H9 (cell line): ENCODE measurements around the gene DND1. TPM values are rescaled to one million over a fixed set of nuclear protein-coding genes. Genes with fewer than 3 reads are reported as not detected.

Source experiments
- DNase-seq: peaks from one replicate; pipeline ENCODE4 v3.0.0-alpha.2; 2017
- H2AFZ ChIP-seq: one replicate; pipeline ENCODE4 v1.6.1; 2013; ENCODE audit warnings: mild to moderate bottlenecking, low read length, control low read depth, moderate library complexity
- H2AK5ac ChIP-seq: 2 replicates; pipeline ENCODE4 v1.6.1; 2013; ENCODE audit warnings: low read length, control low read depth, mixed read lengths; ENCODE audit not compliant: insufficient read length
- H2BK120ac ChIP-seq: one replicate; pipeline ENCODE4 v1.6.1; 2013; ENCODE audit warnings: low read depth, mild to moderate bottlenecking, low read length, control low read depth, inconsistent platforms; ENCODE audit not compliant: poor library complexity, severe bottlenecking
- H2BK12ac ChIP-seq: 2 replicates; pipeline ENCODE4 v1.6.1; 2013; ENCODE audit warnings: low read length, control low read depth, mixed read lengths, low read depth; ENCODE audit not compliant: insufficient read length
- H2BK15ac ChIP-seq: 2 replicates; pipeline ENCODE4 v1.6.1; 2013; ENCODE audit warnings: low read depth, low read length, control low read depth
- H2BK20ac ChIP-seq: one replicate; pipeline ENCODE4 v1.6.1; 2013; ENCODE audit warnings: low read depth, mild to moderate bottlenecking, low read length, control low read depth, inconsistent platforms; ENCODE audit not compliant: poor library complexity, severe bottlenecking
- H2BK5ac ChIP-seq: 2 replicates; pipeline ENCODE4 v1.6.1; 2013; ENCODE audit warnings: low read length, control low read depth, mixed read lengths; ENCODE audit not compliant: insufficient read length
- H3K14ac ChIP-seq: 2 replicates; pipeline ENCODE4 v1.6.1; 2013; ENCODE audit warnings: low read length, control low read depth; ENCODE audit not compliant: insufficient read depth
- H3K18ac ChIP-seq: 2 replicates; pipeline ENCODE4 v1.6.1; 2013; ENCODE audit warnings: low read depth, mild to moderate bottlenecking, mixed read lengths, low read length, control low read depth; ENCODE audit not compliant: insufficient read length
- H3K23ac ChIP-seq: 2 replicates; pipeline ENCODE4 v1.6.1; 2013; ENCODE audit warnings: low read length, control low read depth, mixed read lengths, low read depth; ENCODE audit not compliant: insufficient read length
- H3K23me2 ChIP-seq: 2 replicates; pipeline ENCODE4 v1.6.1; 2013; ENCODE audit warnings: low read depth, mild to moderate bottlenecking, mixed read lengths, low read length, control low read depth; ENCODE audit not compliant: insufficient read length, poor library complexity, severe bottlenecking
- H3K27ac ChIP-seq: 2 replicates; pipeline ENCODE4 v1.5.1; 2013; ENCODE audit warnings: low read length, control low read depth, mixed read lengths, low read depth; ENCODE audit not compliant: insufficient read length
- H3K27me3 ChIP-seq: 2 replicates; pipeline ENCODE4 v1.6.1; 2013; ENCODE audit warnings: low read length, control low read depth, inconsistent platforms; ENCODE audit not compliant: insufficient read depth
- H3K4ac ChIP-seq: 2 replicates; pipeline ENCODE4 v1.6.1; 2013; ENCODE audit warnings: low read depth, mild to moderate bottlenecking, control low read depth, inconsistent platforms, low read length, moderate library complexity
- H3K4me1 ChIP-seq: 2 replicates; pipeline ENCODE4 v1.6.1; 2013; ENCODE audit warnings: low read length, control low read depth, inconsistent platforms; ENCODE audit not compliant: insufficient read depth
- H3K4me2 ChIP-seq: 2 replicates; pipeline ENCODE4 v1.6.1; 2013; ENCODE audit warnings: low read length, control low read depth, mixed read lengths; ENCODE audit not compliant: insufficient read length, insufficient read depth
- H3K56ac ChIP-seq: 2 replicates; pipeline ENCODE4 v1.6.1; 2013; ENCODE audit warnings: low read depth, mild to moderate bottlenecking, mixed read lengths, low read length, control low read depth; ENCODE audit not compliant: insufficient read length
- H3K79me1 ChIP-seq: 2 replicates; pipeline ENCODE4 v1.6.1; 2013; ENCODE audit warnings: low read depth, mild to moderate bottlenecking, moderate library complexity, low read length, control low read depth, inconsistent platforms; ENCODE audit not compliant: insufficient read depth, poor library complexity, severe bottlenecking
- H3K79me2 ChIP-seq: 2 replicates; pipeline ENCODE4 v1.6.1; 2013; ENCODE audit warnings: low read length, control low read depth, inconsistent platforms; ENCODE audit not compliant: insufficient read depth
- H3K9ac ChIP-seq: 2 replicates; pipeline ENCODE4 v1.6.1; 2013; ENCODE audit warnings: low read length, control low read depth, mixed read lengths; ENCODE audit not compliant: insufficient read length; ENCODE audit errors: extremely low read depth
- H3K9me3 ChIP-seq: one replicate; pipeline ENCODE4 v1.6.1; 2013; ENCODE audit warnings: low read depth, low read length, inconsistent platforms; ENCODE audit not compliant: control insufficient read depth
- H3T11ph ChIP-seq: one replicate; pipeline ENCODE4 v1.6.1; 2013; ENCODE audit warnings: mild to moderate bottlenecking, low read length, control low read depth, inconsistent platforms
- H4K20me1 ChIP-seq: one replicate; pipeline ENCODE4 v1.6.1; 2013; ENCODE audit not compliant: control insufficient read depth, insufficient read length, insufficient read depth
- H4K5ac ChIP-seq: 2 replicates; pipeline ENCODE4 v1.6.1; 2013; ENCODE audit warnings: low read depth, mild to moderate bottlenecking, mixed read lengths, low read length, control low read depth; ENCODE audit not compliant: insufficient read length
- H4K8ac ChIP-seq: replicated peaks from 2 replicates; pipeline ENCODE4 v1.6.1; 2013; ENCODE audit warnings: low read length, control low read depth, mixed read lengths, low read depth; ENCODE audit not compliant: insufficient read length
- H4K91ac ChIP-seq: 2 replicates; pipeline ENCODE4 v1.6.1; 2013; ENCODE audit warnings: low read depth, mild to moderate bottlenecking, moderate library complexity, mixed read lengths, low read length, control low read depth; ENCODE audit not compliant: insufficient read length
- H3K27ac Mint-ChIP-seq, 3 experiments: 2 replicates in 2 of 3; 3 replicates in 1 of 3; pipeline ENCODE4 v1.8.0; 2020 to 2021; ENCODE audit warnings: mixed read lengths in 3 of 3, mild to moderate bottlenecking in 1 of 3, moderate library complexity in 1 of 3
- H3K27me3 Mint-ChIP-seq: 2 replicates; pipeline ENCODE4 v1.8.0; 2021; ENCODE audit warnings: low read depth, mild to moderate bottlenecking, moderate library complexity, mixed read lengths
- H3K36me3 Mint-ChIP-seq, 3 experiments: 2 replicates in 2 of 3; 3 replicates in 1 of 3; pipeline ENCODE4 v1.8.0; 2020 to 2021; ENCODE audit warnings: low read depth in 3 of 3, mixed read lengths in 3 of 3; ENCODE audit not compliant: insufficient read depth in 1 of 3
- H3K4me1 Mint-ChIP-seq, 2 experiments: 2 replicates each; pipeline ENCODE4 v1.8.0; 2020; ENCODE audit warnings: mixed read lengths in 2 of 2
- H3K4me3 Mint-ChIP-seq, 2 experiments: 2 replicates in 1 of 2; 3 replicates in 1 of 2; pipeline ENCODE4 v1.8.0; 2020 to 2021; ENCODE audit warnings: mild to moderate bottlenecking in 2 of 2, mixed read lengths in 2 of 2, moderate library complexity in 1 of 2
- H3K9me3 Mint-ChIP-seq, 2 experiments: 2 replicates in 1 of 2; 3 replicates in 1 of 2; pipeline ENCODE4 v1.8.0; 2020; ENCODE audit warnings: mild to moderate bottlenecking in 2 of 2, mixed read lengths in 2 of 2, moderate library complexity in 1 of 2
- CTCF ChIP-seq: fragments of 200-600 bp; sonication (generic); conservative IDR thresholded peaks from 3 replicates; pipeline ENCODE4 v1.8.0; 2021; ENCODE audit warnings: antibody characterized with exemption, mild to moderate bottlenecking
- WGBS: extraction: QIAGEN DNeasy Blood & Tissue Kit; methylation state at CpG from one replicate; pipeline ENCODE4 v1.1.7; 2013; ENCODE audit warnings: missing lambda C conversion rate, low lambda C conversion rate, mixed read lengths; ENCODE audit not compliant: insufficient read length; ENCODE audit errors: extremely low coverage; 5-methylcytosine and 5-hydroxymethylcytosine counted together
- total RNA-seq: library from RNA; stranded (reverse); gene quantifications from 2 replicates; pipeline ENCODE4 v1.2.1, GENCODE V29; 2021

The DND1 gene
- total RNA-seq, 1 experiment from 2014 or later: 2.4 TPM

GRCh38 chr5:140635291-140636257, 37.8 kb downstream of the DND1 start:
- no peak overlapping the region for H3K27ac ChIP-seq
- no peaks in the 10 kb centered on the region for H3K4me1 ChIP-seq
- Mint-ChIP-seq H3K9me3 (peaks cover 11 to 17% of the 10 kb centered on the region in 2 experiments), H3K27ac (no peak overlapping the region), H3K27me3 (peaks cover 5% of the 10 kb centered on the region), H3K4me1 (peaks cover 19 to 21% of the 10 kb centered on the region in 2 experiments), H3K36me3 (peaks cover 0 to 6% (median 5%) of the 10 kb centered on the region in 3 experiments; a peak in 2 of 7 replicates), H3K4me3 (no peak overlapping the region)
- no peak overlapping the region for H2BK5ac ChIP-seq
- no CpG with 5 or more reads among the region's 8 CpGs for WGBS
- H3K9ac ChIP-seq: no peak overlapping the region
- no peak overlapping the region for H4K5ac ChIP-seq
- H4K91ac ChIP-seq: no peak overlapping the region
- TF ChIP-seq CTCF: no peak
- H3K79me1 ChIP-seq: no peaks in the 10 kb centered on the region
- peaks cover 4% of the 10 kb centered on the region for H3K9me3 ChIP-seq
- no peak overlapping the region for H3K4ac ChIP-seq
- no peak overlapping the region for H3K23ac ChIP-seq
- no peak overlapping the region for H2BK15ac ChIP-seq
- no peaks in the 10 kb centered on the region for H3K79me2 ChIP-seq
- no peak overlapping the region for H3K14ac ChIP-seq
- H4K8ac ChIP-seq: no peak overlapping the region
- H2AFZ ChIP-seq: no peak overlapping the region
- H2AK5ac ChIP-seq: no peak overlapping the region
- no peak overlapping the region for H2BK20ac ChIP-seq
- no peaks in the 10 kb centered on the region for H3K27me3 ChIP-seq
- H2BK12ac ChIP-seq: no peak overlapping the region
- H3K4me2 ChIP-seq: no peak overlapping the region
- no peak overlapping the region for H3T11ph ChIP-seq
- no peaks in the 10 kb centered on the region for H4K20me1 ChIP-seq
- no peak overlapping the region for H3K18ac ChIP-seq
- peaks cover 6% of the 10 kb centered on the region for H3K23me2 ChIP-seq
- no peak overlapping the region for H2BK120ac ChIP-seq
- H3K56ac ChIP-seq: no peak overlapping the region
- DNase-seq: no peak
